Transverse colon (tissue), 4 donors: ENCODE results near the gene DNAH3. TPM values are rescaled to one million over a fixed set of nuclear protein-coding genes. Genes with fewer than 3 reads are reported as not detected.

Experiments used
- DNase-seq: peaks from one replicate; pipeline ENCODE4 v3.0.0-alpha.2; 2019
- H3K27ac ChIP-seq, 4 donors: fragments of 200-600 bp; sonication (generic); 2 replicates each; pipeline ENCODE4 v1.5.1; 2016 to 2018; ENCODE audit warnings: inconsistent platforms in 4 of 4
- H3K27me3 ChIP-seq: fragments of 200-600 bp; sonication (generic); 2 replicates; pipeline ENCODE4 v1.5.1; 2017; ENCODE audit warnings: inconsistent platforms
- H3K36me3 ChIP-seq, 4 donors: fragments of 200-600 bp; sonication (generic); 2 replicates each; pipeline ENCODE4 v1.5.1; 2017 to 2019; ENCODE audit warnings: inconsistent platforms in 4 of 4
- H3K4me1 ChIP-seq, 4 donors: fragments of 200-600 bp; sonication (generic); 2 replicates each; pipeline ENCODE4 v1.5.1; 2017 to 2020; ENCODE audit warnings: inconsistent platforms in 4 of 4
- H3K4me3 ChIP-seq, 4 donors: fragments of 200-600 bp; sonication (generic); 1 replicate in 1 of 4; 2 replicates in 3 of 4; pipeline versions ENCODE4 v1.5.1 to v1.6.1; 2017 to 2019; ENCODE audit warnings: inconsistent platforms in 4 of 4
- H3K9me3 ChIP-seq, 2 donors: fragments of 200-600 bp; sonication (generic); 2 replicates each; pipeline ENCODE4 v1.5.1; 2017 to 2019; ENCODE audit warnings: inconsistent platforms in 2 of 2
- EP300 ChIP-seq: sonication (generic); formaldehyde crosslinking; IDR thresholded peaks from one replicate; pipeline ENCODE4 v1.6.1; 2017; ENCODE audit warnings: antibody characterized with exemption, low read depth
- POLR2A ChIP-seq: fragments of 450-650 bp; IDR thresholded peaks from one replicate; pipeline ENCODE4 v1.6.1; 2016; ENCODE audit warnings: antibody characterized with exemption, mild to moderate bottlenecking, moderate library complexity
- POLR2AphosphoS5 ChIP-seq, 3 donors: sonication (generic); formaldehyde crosslinking; IDR thresholded peaks; one replicate each; pipeline ENCODE4 v1.6.1; 2016; ENCODE audit warnings: antibody characterized with exemption in 3 of 3
- WGBS, 2 donors: methylation state at CpG; one replicate each; pipeline ENCODE4 v1.1.5; 2018; ENCODE audit warnings: low coverage in 1 of 2; 5-methylcytosine and 5-hydroxymethylcytosine counted together
- in situ Hi-C, 4 donors: fragments of 200-750 bp; cut with MboI; loops; one replicate each; pipeline versions ENCODE4 v1.15.0 to v1.15.1; 2017; ENCODE audit warnings: low sequenced_read_pairs in 3 of 4, low pct_ligation_motif_present in 1 of 4, low pct_unique_long_range_greater_than_20kb in 1 of 4
- intact Hi-C: fragments of 100-400 bp; cut with DNase I; formaldehyde crosslinking; loops from one replicate; pipeline ENCODE4 v1.15.1; 2023; ENCODE audit warnings: low total_unique reads
- total RNA-seq, 4 donors: library from RNA; depleted of rRNA; stranded (reverse); fragments of >200 nt; gene quantifications; one replicate each; pipeline ENCODE4 v1.1.0, GENCODE V29; 2016
- TF ChIP-seq, protein P1 (sequence below), 5 experiments: fragments of 200-600 bp in 3 of 5; fragments of 450-650 bp in 2 of 5; sonication (generic) in 3 of 5; IDR thresholded peaks; 1 replicate in 2 of 5; 2 replicates in 3 of 5; pipeline ENCODE4 v1.5.1; 2016 to 2017; ENCODE audit warnings: antibody characterized with exemption in 5 of 5, inconsistent platforms in 3 of 5, mild to moderate bottlenecking in 2 of 5, moderate library complexity in 1 of 5

Gene DNAH3
- total RNA-seq, 4 donors from 2014 or later, result 1.1 to 28.7 (median 5.5) TPM

DNA sequence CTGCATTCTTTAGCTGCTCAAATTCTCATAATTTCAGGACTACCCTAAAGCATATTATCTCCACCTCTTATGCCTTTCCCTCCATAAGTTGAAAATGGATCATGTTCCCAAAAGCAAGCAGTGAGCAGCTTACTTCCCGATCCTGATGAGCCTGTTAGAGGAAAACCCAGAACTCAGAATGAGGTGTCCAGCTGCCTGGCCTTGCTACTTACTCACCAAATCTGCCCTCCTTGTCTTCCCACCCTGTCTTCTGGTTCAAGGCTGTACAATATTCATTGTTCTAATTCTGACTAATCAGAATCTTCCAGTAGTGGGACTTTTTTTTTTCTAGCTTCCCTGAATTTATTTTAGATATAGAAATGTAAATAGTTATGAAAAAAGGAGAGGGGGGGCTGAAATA lies 239.3 kb downstream of the DNAH3 start:
- WGBS, 2 donors, result 40 to 80% methylated on average over 1 of the region's 1 CpG
- peak overlapping the region; percentile 36 to 64 (median 52) for H3K27ac ChIP-seq
- no peak for TF ChIP-seq EP300
- TF ChIP-seq POLR2AphosphoS5 (IDR thresholded peaks at IDR 0.05), result no peak
- TF ChIP-seq, protein P1, sequence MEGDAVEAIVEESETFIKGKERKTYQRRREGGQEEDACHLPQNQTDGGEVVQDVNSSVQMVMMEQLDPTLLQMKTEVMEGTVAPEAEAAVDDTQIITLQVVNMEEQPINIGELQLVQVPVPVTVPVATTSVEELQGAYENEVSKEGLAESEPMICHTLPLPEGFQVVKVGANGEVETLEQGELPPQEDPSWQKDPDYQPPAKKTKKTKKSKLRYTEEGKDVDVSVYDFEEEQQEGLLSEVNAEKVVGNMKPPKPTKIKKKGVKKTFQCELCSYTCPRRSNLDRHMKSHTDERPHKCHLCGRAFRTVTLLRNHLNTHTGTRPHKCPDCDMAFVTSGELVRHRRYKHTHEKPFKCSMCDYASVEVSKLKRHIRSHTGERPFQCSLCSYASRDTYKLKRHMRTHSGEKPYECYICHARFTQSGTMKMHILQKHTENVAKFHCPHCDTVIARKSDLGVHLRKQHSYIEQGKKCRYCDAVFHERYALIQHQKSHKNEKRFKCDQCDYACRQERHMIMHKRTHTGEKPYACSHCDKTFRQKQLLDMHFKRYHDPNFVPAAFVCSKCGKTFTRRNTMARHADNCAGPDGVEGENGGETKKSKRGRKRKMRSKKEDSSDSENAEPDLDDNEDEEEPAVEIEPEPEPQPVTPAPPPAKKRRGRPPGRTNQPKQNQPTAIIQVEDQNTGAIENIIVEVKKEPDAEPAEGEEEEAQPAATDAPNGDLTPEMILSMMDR (IDR thresholded peaks at IDR 0.05), result no peak
- TF ChIP-seq POLR2A, result no peak
- H3K36me3 ChIP-seq, result no peaks in the 10 kb centered on the region
- DNase-seq, result no peak
- H3K9me3 ChIP-seq, result no peaks in the 10 kb centered on the region
- in situ Hi-C loops (no loop called here), intact Hi-C loops (no loop called here)
- H3K27me3 ChIP-seq, result no peaks in the 10 kb centered on the region
- H3K4me3 ChIP-seq, result no peak overlapping the region
- peaks cover 3 to 30% (median 7%) of the 10 kb centered on the region in 4 donors for H3K4me1 ChIP-seq

- TF ChIP-seq POLR2A, result no peak
- TF ChIP-seq POLR2AphosphoS5 (IDR thresholded peaks at IDR 0.05), result peak in 2 of 3 donors; percentile 11 to 33
- Histone ChIP-seq H3K4me1 (peaks cover 6 to 35% (median 11%) of the 10 kb centered on the region in 4 donors), H3K36me3 (no peaks in the 10 kb centered on the region), H3K4me3 (no peak overlapping the region), H3K27ac (peak overlapping the region; percentile 36 to 64 (median 52)), H3K27me3 (no peaks in the 10 kb centered on the region), H3K9me3 (no peaks in the 10 kb centered on the region)
- WGBS, 2 donors, result 37 to 70% methylated on average over 1 to 2 of the region's 2 CpGs
- intact Hi-C loops (no loop called here), in situ Hi-C loops (no loop called here)
- DNase-seq, result no peak
Measured at GRCh38 chr16:20910781-20911321, 239.8 kb downstream of the DNAH3 start.

- TF ChIP-seq EP300, result no peak
- TF ChIP-seq POLR2AphosphoS5 (IDR thresholded peaks at IDR 0.05), result peak in 1 of 3 donors; percentile 20
- Histone ChIP-seq H3K36me3 (no peaks in the 10 kb centered on the region), H3K27me3 (no peaks in the 10 kb centered on the region), H3K4me1 (peaks cover 14 to 71% (median 31%) of the 10 kb centered on the region in 4 donors), H3K9me3 (no peaks in the 10 kb centered on the region), H3K4me3 (no peak overlapping the region), H3K27ac (peak overlapping the region; percentile 67 to 97 (median 77))
- in situ Hi-C loops (no loop called here), intact Hi-C loops (no loop called here)
- WGBS, 2 donors, result 68 to 72% methylated on average over 3 to 4 of the region's 4 CpGs
- no peak for DNase-seq
Measured at GRCh38 chr16:20906341-20907255, 244.0 kb downstream of the DNAH3 start.

DNA sequence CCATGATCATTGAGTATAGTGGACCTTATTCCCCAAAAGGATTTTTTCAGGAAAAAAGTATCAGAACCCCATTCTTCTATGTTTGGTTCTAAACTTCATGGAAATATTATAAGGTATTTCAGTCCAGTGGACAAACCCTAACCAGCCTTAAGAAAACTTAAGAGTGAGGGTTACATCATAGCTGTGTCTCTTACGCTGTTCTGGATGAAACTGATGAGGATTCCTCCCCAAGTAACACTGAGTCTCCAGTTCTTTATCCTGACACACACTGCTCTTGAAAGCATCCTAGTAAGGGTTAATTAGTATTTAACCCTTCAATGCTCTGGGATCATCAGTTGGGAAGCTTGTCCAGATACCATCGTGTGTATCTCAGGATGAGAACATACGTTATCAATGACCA lies 245.1 kb downstream of the DNAH3 start:
- Histone ChIP-seq H3K4me3 (no peak overlapping the region), H3K9me3 (no peaks in the 10 kb centered on the region), H3K36me3 (no peaks in the 10 kb centered on the region), H3K27me3 (no peaks in the 10 kb centered on the region), H3K4me1 (peaks cover 11 to 64% (median 31%) of the 10 kb centered on the region in 4 donors), H3K27ac (peak overlapping the region; percentile 67 to 97 (median 77))
- WGBS, 2 donors, result 81 to 100% methylated on average over 2 to 3 of the region's 3 CpGs
- in situ Hi-C loops (no loop called here), intact Hi-C loops (no loop called here)
- no peak for DNase-seq
- no peak for TF ChIP-seq POLR2A
- no peak for TF ChIP-seq POLR2AphosphoS5 (IDR thresholded peaks at IDR 0.05)
- no peak for TF ChIP-seq EP300
- TF ChIP-seq, protein P1 (IDR thresholded peaks at IDR 0.05), result no peak

GRCh38 chr16:20904507-20905081 lies 246.1 kb downstream of the DNAH3 start:
- intact Hi-C loops, result loop anchor here (5.0 kb wide), 1 partner anchor 52 kb away; no protein-coding TSS in a partner anchor
- H3K4me1 ChIP-seq, result peaks cover 11 to 61% (median 32%) of the 10 kb centered on the region in 4 donors
- in situ Hi-C loops, result loop anchor here in 1 of 4 donors (5.0 kb wide), 1 partner anchor 52 kb away; no protein-coding TSS in a partner anchor

More at GRCh38 chr16:20904507-20905081, 246.1 kb downstream of the DNAH3 start:
- no peaks in the 10 kb centered on the region for H3K36me3 ChIP-seq
- no peaks in the 10 kb centered on the region for H3K9me3 ChIP-seq
- no peak overlapping the region for H3K4me3 ChIP-seq
- H3K27ac ChIP-seq, result peak overlapping the region; percentile 76 to 97 (median 86)
- WGBS, 2 donors, result 35 to 40% methylated on average over 2 to 3 of the region's 3 CpGs
- TF ChIP-seq, protein P1 (IDR thresholded peaks at IDR 0.05), result no peak
- TF ChIP-seq EP300 (no peak), POLR2AphosphoS5 (IDR thresholded peaks at IDR 0.05) (no peak), POLR2A (no peak)
- H3K27me3 ChIP-seq, result no peaks in the 10 kb centered on the region
- DNase-seq, result no peak
